ENCODE measurements around the gene ARCN1.

Gene ARCN1

GRCh38 chr11:118622376-118623268, 50.4 kb downstream of the ARCN1 start:
- no peak for DNase-seq

DNA sequence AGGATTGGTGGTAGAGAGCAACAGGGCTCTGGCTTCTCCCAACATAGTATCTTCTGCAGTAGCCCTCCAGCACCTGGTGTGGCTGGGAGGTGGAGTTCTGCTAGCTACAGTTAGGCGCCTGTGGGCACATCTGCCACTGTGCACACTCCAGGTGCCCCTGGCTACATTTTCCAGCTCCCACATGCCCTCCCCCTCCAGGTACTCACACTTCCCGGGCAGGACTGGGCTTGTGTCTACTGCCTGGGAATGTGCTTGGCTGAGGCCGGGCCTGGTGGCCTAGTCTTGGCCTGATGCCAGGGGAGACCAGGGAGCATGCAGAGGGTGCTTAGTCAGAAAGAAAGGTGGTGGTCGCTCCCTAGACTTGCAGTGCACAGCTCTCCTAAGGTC, 51.1 kb downstream of the ARCN1 start:
- DNase-seq = no peak

GRCh38 chr11:118625036-118625690, 53.0 kb downstream of the ARCN1 start:
- no peak for DNase-seq

DNA sequence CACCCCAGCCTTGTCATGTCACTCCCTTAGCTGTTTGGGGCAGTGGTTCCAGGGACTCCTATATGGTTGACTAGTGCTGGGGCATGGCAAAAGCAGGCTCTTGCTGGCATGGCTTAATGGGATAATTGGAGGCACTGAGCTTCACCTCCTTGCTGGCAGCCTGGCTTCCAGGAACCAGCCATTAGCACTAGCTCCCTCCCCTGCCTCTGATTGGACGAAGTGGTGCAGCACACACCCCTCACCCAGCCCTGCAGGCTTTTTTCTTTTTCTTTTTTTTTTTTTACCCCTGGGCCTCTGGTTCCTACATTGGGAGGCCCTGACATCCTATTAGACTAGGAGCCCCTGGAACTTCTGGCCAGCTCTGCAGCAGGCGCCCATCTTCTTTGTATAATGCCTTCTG, 53.8 kb downstream of the ARCN1 start:
- no peak for DNase-seq

GRCh38 chr11:118627566-118627965, 55.4 kb downstream of the ARCN1 start:
- DNase-seq = no peak

- no peak for DNase-seq
These were observed 55.8 kb downstream of the ARCN1 start for GRCh38 chr11:118628031-118628430.

GRCh38 chr11:118628432-118628831, 56.2 kb downstream of the ARCN1 start:
- no peak for DNase-seq

DNA sequence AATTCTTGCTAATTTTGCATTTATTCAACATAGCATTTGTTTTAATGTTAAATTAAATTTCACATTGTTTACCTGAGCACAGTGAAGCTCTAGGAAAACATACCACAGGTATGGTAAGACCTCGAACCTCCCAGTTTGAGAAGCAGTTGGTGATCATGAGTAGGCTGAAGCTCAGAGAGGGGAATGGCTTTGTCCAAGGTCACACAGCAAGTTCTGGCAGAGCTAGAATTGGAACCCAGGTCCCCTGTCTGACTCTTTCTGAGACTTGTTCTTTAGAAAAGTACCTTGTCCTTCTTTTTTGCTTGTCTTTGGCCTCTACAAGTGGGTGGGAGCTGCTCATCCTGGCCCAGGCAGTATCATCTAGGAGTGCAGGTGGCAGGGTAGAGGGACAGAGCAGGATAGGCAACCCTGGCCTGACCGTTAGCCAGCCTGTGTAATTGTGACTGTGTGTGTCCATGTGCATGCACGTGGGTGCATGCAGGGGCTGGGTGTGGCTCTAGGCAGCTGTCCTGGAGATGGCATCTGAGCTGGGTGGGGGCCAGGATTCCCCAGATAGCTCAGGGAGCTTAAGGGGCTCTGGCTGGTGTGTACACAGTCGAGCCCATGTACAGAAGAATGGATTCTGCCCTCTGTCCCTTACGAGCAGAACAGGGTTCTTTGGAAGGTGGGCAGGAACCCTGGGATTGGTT, 56.8 kb downstream of the ARCN1 start:
- DNase-seq = no peak

- DNase-seq = no peak
These were observed 57.8 kb downstream of the ARCN1 start for GRCh38 chr11:118629761-118630661.

DNA sequence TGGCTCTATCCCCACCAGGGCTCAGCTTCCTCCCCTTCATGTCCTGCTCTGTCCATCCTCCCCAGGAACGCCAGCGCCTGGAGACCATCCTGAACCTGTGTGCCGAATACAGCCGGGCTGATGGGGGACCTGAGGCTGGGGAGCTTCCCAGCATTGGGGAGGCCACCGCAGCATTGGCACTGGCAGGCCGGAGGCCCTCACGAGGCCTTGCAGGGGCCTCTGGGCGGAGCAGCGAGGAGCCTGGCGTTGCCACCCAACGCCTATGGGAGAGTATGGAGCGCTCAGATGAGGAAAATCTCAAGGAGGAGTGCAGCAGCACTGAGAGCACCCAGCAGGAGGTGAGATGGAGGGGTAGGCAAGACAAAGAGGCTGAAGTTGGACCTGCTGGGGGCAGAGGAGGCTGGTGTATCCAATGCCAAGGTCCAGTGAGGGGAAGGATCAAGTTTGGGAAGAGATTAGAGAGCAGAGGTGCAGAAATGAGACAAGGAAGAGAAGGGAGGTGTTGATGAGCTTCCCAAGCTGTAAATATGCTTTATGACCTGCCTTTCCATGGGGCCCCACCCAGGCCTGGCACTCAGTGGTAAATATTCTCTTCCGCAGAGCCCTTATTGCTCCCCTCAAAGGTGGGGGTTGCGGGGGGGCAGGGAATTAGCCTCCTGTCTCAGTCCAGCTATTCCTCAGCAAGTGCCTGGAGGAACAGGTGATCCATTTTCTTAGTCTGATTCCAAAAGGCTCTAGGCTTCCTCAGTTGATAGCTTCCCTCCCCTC, 59.1 kb downstream of the ARCN1 start:
- DNase-seq = no peak

GRCh38 chr11:118632577-118633318, 60.5 kb downstream of the ARCN1 start:
- no peak for DNase-seq

GRCh38 chr11:118633319-118633690, 61.1 kb downstream of the ARCN1 start:
- DNase-seq = no peak

DNA sequence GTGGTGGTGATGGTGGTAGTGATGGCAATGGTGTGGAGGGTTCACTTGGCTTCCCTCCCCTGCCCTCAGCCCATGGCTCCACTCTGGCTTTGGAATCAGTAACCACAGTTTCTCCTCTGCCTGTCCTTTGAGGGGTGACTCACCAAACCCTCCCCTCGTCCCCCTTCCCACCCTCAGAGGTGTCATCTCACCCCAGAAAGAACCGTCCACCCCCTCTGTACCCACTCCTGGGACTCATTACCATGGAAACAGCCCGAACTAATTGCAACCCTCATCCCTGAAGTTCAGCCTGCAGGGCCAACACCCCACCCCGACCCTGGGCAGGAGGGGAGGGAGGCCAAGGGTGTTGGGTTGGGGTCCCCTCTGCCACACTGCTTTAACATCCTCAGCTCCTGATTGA, 61.8 kb downstream of the ARCN1 start:
- no peak for DNase-seq

DNA sequence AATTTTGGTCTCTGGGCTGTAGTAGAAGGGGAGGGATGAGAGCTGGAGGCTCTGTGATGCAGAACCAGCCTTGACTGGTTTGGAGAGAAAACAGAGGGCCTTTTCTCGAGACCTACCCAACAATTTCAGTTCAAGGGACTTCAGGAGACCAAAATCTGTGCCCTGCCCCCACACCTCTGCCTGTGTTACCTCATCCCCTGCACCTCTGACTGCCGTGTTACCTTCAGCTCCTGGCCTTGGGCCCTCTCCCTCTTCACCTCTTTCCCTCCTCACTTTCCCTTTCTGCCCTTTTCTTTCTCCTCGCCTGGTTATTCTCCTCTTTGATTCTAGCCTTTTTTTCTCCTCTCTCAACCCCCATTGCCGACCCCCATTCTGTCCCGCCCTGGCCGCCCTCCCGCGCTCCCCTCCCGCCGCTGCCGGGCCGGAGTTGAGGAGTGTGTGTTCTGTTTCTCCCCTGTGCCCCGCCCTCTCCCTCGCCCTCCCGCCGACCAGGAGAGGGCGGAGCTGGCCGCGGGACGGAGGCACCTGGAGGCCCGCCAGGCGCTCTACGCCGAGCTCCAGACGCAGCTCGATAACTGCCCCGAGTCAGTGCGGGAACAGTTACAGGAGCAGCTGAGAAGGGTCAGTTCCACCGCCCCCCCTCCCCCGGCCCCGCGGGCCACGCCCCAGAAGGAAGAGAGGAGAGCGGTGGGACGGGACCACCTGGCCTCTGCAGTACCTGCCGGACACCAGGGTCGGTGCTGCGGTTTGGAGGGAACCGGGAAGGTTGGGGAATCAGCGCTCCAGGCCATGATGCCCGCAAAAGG, 62.4 kb downstream of the ARCN1 start:
- DNase-seq = no peak

- DNase-seq = no peak
These were observed 63.0 kb downstream of the ARCN1 start for GRCh38 chr11:118635237-118635591.

- DNase-seq = no peak
These were observed 63.4 kb downstream of the ARCN1 start for GRCh38 chr11:118635642-118636041.

- DNase-seq = no peak
These were observed 64.5 kb downstream of the ARCN1 start for GRCh38 chr11:118636569-118637290.

DNA sequence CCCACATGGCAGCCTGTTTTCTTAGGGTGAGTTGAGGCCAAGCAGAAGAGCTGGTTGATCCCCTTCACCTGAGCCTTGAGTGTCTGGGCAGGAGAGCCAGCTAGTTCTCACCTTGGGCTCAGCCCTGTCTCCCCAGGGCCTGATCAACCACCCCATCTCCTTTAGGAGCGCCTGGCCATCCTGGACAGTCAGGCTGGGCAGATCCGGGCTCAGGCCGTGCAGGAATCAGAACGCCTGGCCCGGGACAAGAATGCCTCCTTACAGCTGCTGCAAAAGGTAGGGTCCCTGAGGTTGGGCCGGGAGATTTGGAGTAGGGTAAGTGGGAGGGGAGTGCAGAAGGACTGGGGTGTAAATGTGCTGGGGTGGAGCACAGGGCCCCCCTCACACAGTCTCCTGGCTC, 66.5 kb downstream of the ARCN1 start:
- no peak for DNase-seq

DNA sequence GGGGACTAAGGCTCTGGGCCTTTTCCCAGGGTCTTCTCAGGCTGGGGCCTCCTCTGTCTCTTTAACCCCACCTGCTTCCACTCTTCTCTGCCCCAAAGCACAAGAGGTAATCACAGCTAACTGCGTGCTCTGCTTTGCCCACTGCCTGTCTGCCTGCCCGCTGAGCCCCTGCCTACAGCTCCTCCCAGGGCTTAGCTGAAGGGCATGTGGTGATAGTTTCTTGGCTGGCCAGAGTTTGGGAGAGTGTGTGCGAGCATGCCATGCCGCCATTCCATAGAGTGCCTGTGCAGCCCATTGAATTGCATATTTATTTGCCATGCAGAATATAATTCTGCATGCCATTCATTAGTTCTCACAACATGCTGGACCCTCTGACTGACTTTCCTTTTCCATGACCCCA, 67.7 kb downstream of the ARCN1 start:
- DNase-seq = no peak
